Measurements from ENCODE around the gene SKAP1.

GRCh38 chr17:48338720-48339119 lies 91.3 kb downstream of the SKAP1 start:
- TF ChIP-seq, protein P1, sequence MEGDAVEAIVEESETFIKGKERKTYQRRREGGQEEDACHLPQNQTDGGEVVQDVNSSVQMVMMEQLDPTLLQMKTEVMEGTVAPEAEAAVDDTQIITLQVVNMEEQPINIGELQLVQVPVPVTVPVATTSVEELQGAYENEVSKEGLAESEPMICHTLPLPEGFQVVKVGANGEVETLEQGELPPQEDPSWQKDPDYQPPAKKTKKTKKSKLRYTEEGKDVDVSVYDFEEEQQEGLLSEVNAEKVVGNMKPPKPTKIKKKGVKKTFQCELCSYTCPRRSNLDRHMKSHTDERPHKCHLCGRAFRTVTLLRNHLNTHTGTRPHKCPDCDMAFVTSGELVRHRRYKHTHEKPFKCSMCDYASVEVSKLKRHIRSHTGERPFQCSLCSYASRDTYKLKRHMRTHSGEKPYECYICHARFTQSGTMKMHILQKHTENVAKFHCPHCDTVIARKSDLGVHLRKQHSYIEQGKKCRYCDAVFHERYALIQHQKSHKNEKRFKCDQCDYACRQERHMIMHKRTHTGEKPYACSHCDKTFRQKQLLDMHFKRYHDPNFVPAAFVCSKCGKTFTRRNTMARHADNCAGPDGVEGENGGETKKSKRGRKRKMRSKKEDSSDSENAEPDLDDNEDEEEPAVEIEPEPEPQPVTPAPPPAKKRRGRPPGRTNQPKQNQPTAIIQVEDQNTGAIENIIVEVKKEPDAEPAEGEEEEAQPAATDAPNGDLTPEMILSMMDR (IDR thresholded peaks at IDR 0.05 in 8 of 11, conservative IDR thresholded peaks at IDR 0.05 in 3 of 11): no peak
- TF ChIP-seq POLR2AphosphoS5 (IDR thresholded peaks at IDR 0.05): no peak
- TF ChIP-seq POLR2A (IDR thresholded peaks at IDR 0.05): no peak
